Activated naive CD4-positive, alpha-beta T cell (primary cell): ENCODE data around the gene MORF4L1.
"Not testable (repeated sequence)": the region's sequence is repeated elsewhere in the genome, so short reads cannot be mapped to it uniquely, and the experiment has no call there.

Source experiments
- DNase-seq, 4 experiments: peaks; one replicate each; lab custom pipeline; 2025; lab: John Stamatoyannopoulos, UW

Gene MORF4L1

GRCh38 chr15:78900819-78901533, 28.3 kb downstream of the MORF4L1 start:
- DNase-seq = not testable (repeated sequence)

- DNase-seq = not testable (repeated sequence)
These were observed 29.8 kb downstream of the MORF4L1 start for GRCh38 chr15:78902281-78903032.

DNA sequence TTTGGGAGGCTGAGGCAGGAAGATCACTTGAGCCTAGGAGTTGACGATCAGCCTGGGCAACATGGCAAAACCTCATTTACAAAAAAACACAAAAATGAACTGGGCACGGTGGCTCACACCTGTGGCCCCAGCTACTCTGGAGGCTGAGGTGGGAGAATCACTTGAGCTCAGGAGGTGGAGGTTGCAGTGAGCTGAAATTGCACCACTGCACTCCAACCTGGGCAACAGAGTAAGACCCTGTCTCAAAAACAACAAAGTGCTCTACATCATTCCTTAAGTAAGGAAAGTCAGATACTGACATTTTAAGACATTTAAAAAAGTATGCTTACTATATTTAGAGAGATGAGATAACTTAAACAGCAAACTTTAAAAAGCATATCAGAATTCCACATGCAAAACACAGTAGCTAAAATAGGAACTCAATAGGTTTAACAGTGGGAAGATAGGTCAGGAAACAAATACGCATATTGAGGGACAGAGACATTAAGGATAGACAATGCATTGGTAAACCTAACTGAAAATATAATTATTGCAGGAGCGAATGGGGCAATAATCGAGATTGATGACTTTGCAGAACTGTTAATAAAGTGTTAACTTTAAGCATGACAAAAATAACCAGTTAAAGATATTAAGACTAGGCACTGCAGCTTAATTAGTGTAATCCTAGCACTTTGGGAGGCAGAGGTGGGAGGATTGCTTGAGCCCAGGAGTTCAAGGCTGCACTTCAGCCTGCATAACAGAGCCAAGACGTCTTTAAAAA, 32.1 kb downstream of the MORF4L1 start:
- no peak for DNase-seq

- DNase-seq = no peak
These were observed 33.6 kb downstream of the MORF4L1 start for GRCh38 chr15:78906316-78906620.

GRCh38 chr15:78907577-78907976, 34.9 kb downstream of the MORF4L1 start:
- DNase-seq = no peak

GRCh38 chr15:78909160-78909695, 36.5 kb downstream of the MORF4L1 start:
- DNase-seq = no peak

- DNase-seq = no peak
These were observed 37.1 kb downstream of the MORF4L1 start for GRCh38 chr15:78909791-78910228.

- no peak for DNase-seq
These were observed 37.6 kb downstream of the MORF4L1 start for GRCh38 chr15:78910271-78910670.

GRCh38 chr15:78912316-78912715, 39.6 kb downstream of the MORF4L1 start:
- no peak for DNase-seq

GRCh38 chr15:78913012-78913411, 40.3 kb downstream of the MORF4L1 start:
- DNase-seq = no peak

DNA sequence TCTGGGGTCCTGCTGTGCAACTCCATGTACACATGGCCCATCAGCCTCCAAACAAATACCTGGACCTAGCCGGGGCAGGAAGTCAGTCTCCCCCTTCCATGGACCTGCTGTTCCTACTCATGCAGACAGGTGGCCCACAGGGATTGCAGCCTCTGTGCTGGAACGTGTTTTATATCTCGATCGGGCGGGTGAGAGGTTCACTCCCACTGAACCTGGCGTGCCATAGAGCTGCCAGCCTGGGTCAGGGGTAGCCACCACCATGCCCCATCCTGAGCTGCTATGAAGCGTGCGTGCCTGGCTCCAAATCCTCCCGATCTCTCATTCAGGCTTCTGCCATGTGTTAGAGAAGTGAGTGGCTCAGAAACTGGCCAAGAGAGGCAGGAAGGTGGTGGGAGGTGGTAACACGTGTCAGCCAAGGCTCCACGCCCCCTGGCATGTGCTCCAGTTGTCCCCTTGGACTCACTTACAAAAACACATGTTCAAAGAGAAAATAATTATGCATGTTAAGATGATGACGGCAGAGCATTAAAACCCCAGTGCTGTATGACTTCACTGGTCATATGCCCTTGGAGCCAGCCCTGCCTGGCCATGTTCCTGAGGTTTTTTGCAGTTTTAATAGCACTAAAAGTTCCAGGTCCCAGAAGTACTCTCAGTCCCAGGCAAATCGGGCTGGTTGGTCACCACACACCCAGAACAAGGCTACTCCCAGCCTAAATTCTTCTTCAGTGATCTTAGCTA, 41.5 kb downstream of the MORF4L1 start:
- no peak for DNase-seq

DNA sequence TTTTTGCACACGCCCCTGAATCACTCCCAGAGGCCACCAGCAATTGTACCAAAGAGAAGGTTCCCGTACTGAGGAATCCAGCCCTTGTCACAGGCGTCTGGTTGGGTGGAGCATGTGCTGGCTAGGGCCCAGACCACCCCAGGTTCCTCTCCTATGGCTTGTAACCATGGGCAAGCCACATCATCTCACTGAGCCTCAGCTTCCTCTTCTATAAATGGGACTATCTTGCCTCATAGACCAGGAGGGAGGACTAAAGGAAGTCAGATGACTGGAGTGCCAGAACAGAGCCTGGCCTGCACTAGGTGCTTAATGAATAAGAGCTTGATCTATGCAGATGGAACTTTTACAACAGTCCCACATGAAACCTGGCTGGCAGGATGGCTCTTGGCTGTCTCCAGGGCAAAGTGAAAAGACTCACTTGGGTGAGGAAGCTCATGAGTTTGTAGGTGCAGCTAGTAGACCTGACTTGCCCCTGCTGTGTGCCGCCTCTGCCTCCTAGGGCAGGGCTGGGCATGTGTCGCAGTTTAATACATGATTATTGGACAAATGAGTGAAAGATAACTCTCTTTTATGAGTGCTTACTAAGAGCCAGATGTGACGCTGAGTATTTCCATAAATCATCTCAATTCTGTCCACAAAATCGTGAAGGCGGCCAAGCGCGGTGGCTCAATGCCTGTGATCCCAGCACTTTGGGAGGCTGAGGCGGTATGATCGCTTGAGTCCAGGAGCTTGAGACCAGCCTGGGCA, 42.8 kb downstream of the MORF4L1 start:
- no peak for DNase-seq

DNA sequence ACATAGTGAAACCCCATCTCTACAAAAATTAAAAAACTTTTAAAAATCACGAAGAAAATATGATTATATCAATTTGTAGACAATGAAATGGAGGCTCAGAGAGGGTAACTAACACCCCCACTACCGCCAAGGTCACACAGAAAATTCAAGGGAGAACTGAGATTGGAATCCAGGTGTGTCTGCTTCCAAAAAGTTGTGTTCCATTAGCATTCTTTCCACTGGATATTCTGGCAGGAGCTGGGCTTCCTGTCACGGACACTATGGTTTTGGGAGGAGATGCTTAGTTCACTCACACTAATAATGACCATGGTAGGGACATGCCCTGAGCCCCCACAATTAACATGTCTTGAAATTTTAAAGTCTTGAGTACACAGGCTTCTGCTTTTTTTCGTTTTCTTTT, 43.4 kb downstream of the MORF4L1 start:
- no peak for DNase-seq

GRCh38 chr15:78917888-78918287, 45.2 kb downstream of the MORF4L1 start:
- no peak for DNase-seq

DNA sequence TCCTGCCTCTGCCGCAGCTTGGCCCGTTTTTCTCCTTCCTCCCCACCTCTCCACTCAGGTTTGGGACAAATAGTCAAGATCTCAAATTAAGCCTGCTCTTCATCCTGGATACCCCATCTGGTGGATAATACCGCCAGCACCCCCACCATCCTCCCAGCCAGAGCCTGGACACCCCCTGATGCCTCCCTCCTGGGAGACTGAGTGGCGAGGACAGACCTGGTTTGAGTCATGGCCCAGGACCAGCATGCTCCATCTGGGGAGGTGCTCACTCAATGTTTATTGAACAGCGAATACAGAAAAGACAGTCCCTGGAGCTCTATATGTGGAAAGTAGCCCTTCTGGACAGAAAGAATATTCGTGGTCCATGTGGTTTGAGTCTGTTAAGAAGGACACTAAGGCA, 48.8 kb downstream of the MORF4L1 start:
- DNase-seq = no peak

DNA sequence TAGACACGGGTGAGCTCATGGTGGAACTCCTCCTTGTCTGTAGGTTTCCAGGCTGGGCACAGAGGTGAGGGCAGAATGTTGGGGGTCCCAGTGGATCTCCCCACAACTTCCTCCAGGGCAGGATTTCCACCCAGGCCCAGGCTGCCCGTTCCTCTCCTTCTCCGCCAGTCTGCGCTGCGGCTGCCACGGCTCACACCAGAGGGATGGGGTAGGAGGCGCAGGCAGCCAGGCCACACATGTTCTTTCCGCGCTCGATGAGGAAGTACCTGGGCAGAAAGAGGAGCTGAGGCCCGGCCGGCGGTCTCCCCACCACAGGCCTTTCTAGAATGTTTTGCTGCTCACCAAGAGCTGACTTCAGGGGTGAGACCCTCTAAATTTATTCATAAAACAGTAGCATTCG, 49.2 kb downstream of the MORF4L1 start:
- DNase-seq = no peak

- DNase-seq = no peak
These were observed 49.8 kb downstream of the MORF4L1 start for GRCh38 chr15:78922527-78922926.

- no peak for DNase-seq
These were observed 50.3 kb downstream of the MORF4L1 start for GRCh38 chr15:78923015-78923414.

DNA sequence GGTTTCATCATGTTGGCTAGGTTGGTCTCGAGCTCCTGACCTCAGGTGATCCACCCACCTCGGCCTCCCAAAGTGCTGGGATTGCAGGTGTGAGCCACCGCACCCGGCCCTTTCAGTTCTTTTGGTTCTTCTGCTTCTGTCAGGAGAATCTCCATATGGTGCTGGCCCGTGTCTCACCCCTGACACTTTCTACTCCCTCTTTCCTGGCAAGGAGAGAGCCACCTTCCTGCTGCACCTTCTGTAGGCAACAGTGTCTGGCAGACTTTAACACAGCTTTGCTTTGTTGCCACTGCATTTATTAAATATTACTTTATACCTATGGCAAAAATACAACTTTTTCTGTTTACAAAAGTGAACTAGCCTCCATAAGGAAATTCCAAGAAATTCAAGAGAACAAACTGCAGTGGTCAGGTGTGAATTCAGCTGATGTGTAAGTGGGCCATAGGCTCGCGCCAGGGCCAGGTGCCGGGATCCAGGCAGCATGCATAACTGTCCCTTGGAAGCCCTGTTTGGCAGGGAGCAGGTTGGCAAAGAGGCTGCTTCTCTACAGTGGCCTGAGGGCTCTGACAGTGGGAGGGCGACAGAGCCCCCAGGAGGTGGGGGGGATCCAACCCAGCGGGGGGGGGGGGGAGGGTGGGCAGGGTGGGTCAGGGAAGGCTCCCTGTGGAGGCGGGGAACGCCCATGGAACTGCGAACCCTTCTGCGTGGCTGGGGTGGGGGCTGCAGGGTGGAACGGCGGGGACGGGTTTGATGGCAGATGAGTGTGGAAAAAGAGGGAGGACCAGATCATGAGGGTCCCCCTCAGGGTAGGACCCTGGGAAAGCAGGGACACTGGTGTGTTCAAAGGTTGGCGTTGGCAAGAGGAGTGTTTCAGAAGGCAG, 51.0 kb downstream of the MORF4L1 start:
- DNase-seq = no peak

GRCh38 chr15:78925076-78925624, 52.5 kb downstream of the MORF4L1 start:
- DNase-seq = no peak
